Measurements from ENCODE around the gene PUSL1.

The PUSL1 gene

GRCh38 chr1:1297802-1298424 lies 10.5 kb upstream of the PUSL1 start:
- H3K4me3 ChIP-seq (ENCODE audit: low read length), result no peak overlapping the region
- DNase-seq (ENCODE audit: low read depth), result no peak
- H3K36me3 ChIP-seq (ENCODE audit: control insufficient read depth, insufficient read depth, low read length, severe bottlenecking), result peaks cover 9% of the 10 kb centered on the region
- H3K4me1 ChIP-seq (ENCODE audit: control insufficient read depth, insufficient read depth, low read length), result no peaks in the 10 kb centered on the region
- no peaks in the 10 kb centered on the region for H3K9me3 ChIP-seq (ENCODE audit: control insufficient read depth, low read length)
- no peaks in the 10 kb centered on the region for H3K27me3 ChIP-seq (replicated peaks; ENCODE audit: control insufficient read depth, insufficient read depth, low read length)
- H3K9ac ChIP-seq (ENCODE audit: low read length), result no peak overlapping the region

- peak; percentile 30 for DNase-seq (ENCODE audit: low read depth)
- Histone ChIP-seq H3K4me1 (ENCODE audit: control insufficient read depth, insufficient read depth, low read length) (peaks cover 3% of the 10 kb centered on the region), H3K27me3 (replicated peaks; ENCODE audit: control insufficient read depth, insufficient read depth, low read length) (no peaks in the 10 kb centered on the region), H3K9me3 (ENCODE audit: control insufficient read depth, low read length) (no peaks in the 10 kb centered on the region), H3K9ac (ENCODE audit: low read length) (no peak overlapping the region), H3K36me3 (ENCODE audit: control insufficient read depth, insufficient read depth, low read length, severe bottlenecking) (peaks cover 9% of the 10 kb centered on the region), H3K4me3 (ENCODE audit: low read length) (no peak overlapping the region)
Observed at GRCh38 chr1:1298861-1299685, 9.3 kb upstream of the PUSL1 start.

GRCh38 chr1:1299686-1300351 lies 8.6 kb upstream of the PUSL1 start:
- Histone ChIP-seq H3K27me3 (replicated peaks; ENCODE audit: control insufficient read depth, insufficient read depth, low read length) (no peaks in the 10 kb centered on the region), H3K4me3 (ENCODE audit: low read length) (no peak overlapping the region), H3K4me1 (ENCODE audit: control insufficient read depth, insufficient read depth, low read length) (peaks cover 8% of the 10 kb centered on the region), H3K9ac (ENCODE audit: low read length) (no peak overlapping the region), H3K36me3 (ENCODE audit: control insufficient read depth, insufficient read depth, low read length, severe bottlenecking) (peaks cover 9% of the 10 kb centered on the region), H3K9me3 (ENCODE audit: control insufficient read depth, low read length) (no peaks in the 10 kb centered on the region)
- no peak for DNase-seq (ENCODE audit: low read depth)

- peaks cover 14% of the 10 kb centered on the region for H3K4me1 ChIP-seq (ENCODE audit: control insufficient read depth, insufficient read depth, low read length)
- no peak overlapping the region for H3K4me3 ChIP-seq (ENCODE audit: low read length)
- no peaks in the 10 kb centered on the region for H3K9me3 ChIP-seq (ENCODE audit: control insufficient read depth, low read length)
- H3K9ac ChIP-seq (ENCODE audit: low read length), result no peak overlapping the region
- DNase-seq (ENCODE audit: low read depth), result no peak
- no peaks in the 10 kb centered on the region for H3K27me3 ChIP-seq (replicated peaks; ENCODE audit: control insufficient read depth, insufficient read depth, low read length)
- peaks cover 8% of the 10 kb centered on the region for H3K36me3 ChIP-seq (ENCODE audit: control insufficient read depth, insufficient read depth, low read length, severe bottlenecking)
Observed at GRCh38 chr1:1300352-1300739, 8.1 kb upstream of the PUSL1 start.

GRCh38 chr1:1302006-1302430 lies 6.4 kb upstream of the PUSL1 start:
- H3K27me3 ChIP-seq (replicated peaks; ENCODE audit: control insufficient read depth, insufficient read depth, low read length), result no peaks in the 10 kb centered on the region
- DNase-seq (ENCODE audit: low read depth), result peak; percentile 32

GRCh38 chr1:1302951-1303509 lies 5.4 kb upstream of the PUSL1 start:
- no peak overlapping the region for H3K9ac ChIP-seq (ENCODE audit: low read length)
- H3K36me3 ChIP-seq (ENCODE audit: control insufficient read depth, insufficient read depth, low read length, severe bottlenecking), result no peaks in the 10 kb centered on the region
- no peaks in the 10 kb centered on the region for H3K27me3 ChIP-seq (replicated peaks; ENCODE audit: control insufficient read depth, insufficient read depth, low read length)
- peaks cover 32% of the 10 kb centered on the region for H3K4me1 ChIP-seq (ENCODE audit: control insufficient read depth, insufficient read depth, low read length)
- H3K4me3 ChIP-seq (ENCODE audit: low read length), result no peak overlapping the region
- no peaks in the 10 kb centered on the region for H3K9me3 ChIP-seq (ENCODE audit: control insufficient read depth, low read length)
- DNase-seq (ENCODE audit: low read depth), result no peak

More at GRCh38 chr1:1302006-1302430, 6.4 kb upstream of the PUSL1 start:
- Histone ChIP-seq H3K4me3 (ENCODE audit: low read length) (no peak overlapping the region), H3K4me1 (ENCODE audit: control insufficient read depth, insufficient read depth, low read length) (peaks cover 30% of the 10 kb centered on the region), H3K9me3 (ENCODE audit: control insufficient read depth, low read length) (no peaks in the 10 kb centered on the region), H3K36me3 (ENCODE audit: control insufficient read depth, insufficient read depth, low read length, severe bottlenecking) (peaks cover 2% of the 10 kb centered on the region), H3K9ac (ENCODE audit: low read length) (no peak overlapping the region)

- Histone ChIP-seq H3K9me3 (ENCODE audit: control insufficient read depth, low read length) (no peaks in the 10 kb centered on the region), H3K4me1 (ENCODE audit: control insufficient read depth, insufficient read depth, low read length) (peaks cover 32% of the 10 kb centered on the region), H3K27me3 (replicated peaks; ENCODE audit: control insufficient read depth, insufficient read depth, low read length) (no peaks in the 10 kb centered on the region), H3K36me3 (ENCODE audit: control insufficient read depth, insufficient read depth, low read length, severe bottlenecking) (no peaks in the 10 kb centered on the region), H3K4me3 (ENCODE audit: low read length) (no peak overlapping the region), H3K9ac (ENCODE audit: low read length) (no peak overlapping the region)
- no peak for DNase-seq (ENCODE audit: low read depth)
Observed at GRCh38 chr1:1303736-1304135, 4.7 kb upstream of the PUSL1 start.

GRCh38 chr1:1304331-1305299 lies 3.8 kb upstream of the PUSL1 start:
- H3K27me3 ChIP-seq (replicated peaks; ENCODE audit: control insufficient read depth, insufficient read depth, low read length), result no peaks in the 10 kb centered on the region
- H3K9ac ChIP-seq (ENCODE audit: low read length), result peak overlapping the region; percentile 89
- H3K4me3 ChIP-seq (ENCODE audit: low read length), result peak overlapping the region; percentile 83
- no peaks in the 10 kb centered on the region for H3K9me3 ChIP-seq (ENCODE audit: control insufficient read depth, low read length)
- no peaks in the 10 kb centered on the region for H3K36me3 ChIP-seq (ENCODE audit: control insufficient read depth, insufficient read depth, low read length, severe bottlenecking)
- peaks cover 37% of the 10 kb centered on the region for H3K4me1 ChIP-seq (ENCODE audit: control insufficient read depth, insufficient read depth, low read length)
- DNase-seq (ENCODE audit: low read depth), result peak; percentile 80

- peaks cover 8% of the 10 kb centered on the region for H3K36me3 ChIP-seq (ENCODE audit: control insufficient read depth, insufficient read depth, low read length, severe bottlenecking)
- peak; percentile 87 for DNase-seq (ENCODE audit: low read depth)
- H3K4me3 ChIP-seq (ENCODE audit: low read length), result peak overlapping the region; percentile 83
- H3K9me3 ChIP-seq (ENCODE audit: control insufficient read depth, low read length), result no peaks in the 10 kb centered on the region
- peaks cover 38% of the 10 kb centered on the region for H3K4me1 ChIP-seq (ENCODE audit: control insufficient read depth, insufficient read depth, low read length)
- H3K27me3 ChIP-seq (replicated peaks; ENCODE audit: control insufficient read depth, insufficient read depth, low read length), result no peaks in the 10 kb centered on the region
- peak overlapping the region; percentile 89 for H3K9ac ChIP-seq (ENCODE audit: low read length)
Observed at GRCh38 chr1:1305300-1306069, 2.9 kb upstream of the PUSL1 start.

GRCh38 chr1:1306070-1306660 lies 2.2 kb upstream of the PUSL1 start:
- Histone ChIP-seq H3K4me3 (ENCODE audit: low read length) (peak overlapping the region; percentile 83), H3K4me1 (ENCODE audit: control insufficient read depth, insufficient read depth, low read length) (peaks cover 38% of the 10 kb centered on the region), H3K36me3 (ENCODE audit: control insufficient read depth, insufficient read depth, low read length, severe bottlenecking) (peaks cover 14% of the 10 kb centered on the region), H3K9me3 (ENCODE audit: control insufficient read depth, low read length) (no peaks in the 10 kb centered on the region), H3K9ac (ENCODE audit: low read length) (peak overlapping the region; percentile 89), H3K27me3 (replicated peaks; ENCODE audit: control insufficient read depth, insufficient read depth, low read length) (no peaks in the 10 kb centered on the region)
- DNase-seq (ENCODE audit: low read depth), result peak; percentile 45

All from adipocyte (in vitro differentiated cells).